HG03575 (cell line): ENCODE data around the gene SAMHD1.
"Not testable (repeated sequence)": the region's sequence is repeated elsewhere in the genome, so short reads cannot be mapped to it uniquely, and the experiment has no call there.

ENCODE experiments used
- ATAC-seq: cut with Tn5 transposase; IDR thresholded peaks from one replicate; pipeline ENCODE4 v1.9.1; 2021; ENCODE audit not compliant: unreplicated experiment, insufficient number of reproducible peaks, low FRiP score; ENCODE audit errors: extremely low read depth

The SAMHD1 gene

DNA sequence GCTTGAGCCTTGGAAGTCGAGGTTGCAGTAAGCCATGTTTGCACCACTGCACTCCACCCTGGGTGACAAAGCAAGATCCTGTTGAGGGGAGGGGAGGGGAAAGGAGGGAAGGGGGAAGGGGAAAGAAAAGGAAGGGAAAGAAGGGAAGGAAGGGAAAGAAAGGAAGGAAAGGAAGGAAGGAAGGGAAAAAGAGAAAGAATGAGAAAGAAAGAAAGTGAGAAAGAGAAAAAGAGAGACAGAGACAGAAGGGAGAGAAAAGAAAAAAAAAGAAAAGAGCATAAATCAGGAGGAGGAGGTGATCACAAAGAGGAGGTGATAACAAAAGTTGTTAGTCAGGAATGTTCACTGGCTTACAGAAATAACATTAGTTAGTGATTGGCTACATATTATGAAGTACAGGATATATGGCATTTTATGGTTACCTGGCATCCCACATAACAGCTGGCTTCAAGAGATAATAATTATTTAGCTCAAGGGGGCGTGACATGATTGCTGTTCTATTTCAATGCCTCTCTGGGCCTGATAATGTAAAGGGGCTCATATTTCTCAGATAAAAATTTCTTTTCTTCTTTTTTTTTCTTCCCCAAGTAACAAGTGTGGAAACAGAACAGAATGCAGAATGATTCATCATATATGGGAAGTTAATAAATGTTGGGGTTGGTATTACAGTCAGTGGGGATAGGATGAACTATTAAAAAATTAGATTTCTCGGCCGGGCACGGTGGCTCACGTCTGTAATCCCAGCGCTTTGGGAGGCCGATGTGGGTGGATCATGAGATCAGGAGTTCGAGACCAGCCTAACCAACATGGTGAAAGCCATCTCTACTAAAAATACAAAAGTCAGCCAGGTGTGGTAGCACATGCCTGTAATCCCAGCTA is 27.1 kb downstream of the SAMHD1 start:
- no peak for ATAC-seq

DNA sequence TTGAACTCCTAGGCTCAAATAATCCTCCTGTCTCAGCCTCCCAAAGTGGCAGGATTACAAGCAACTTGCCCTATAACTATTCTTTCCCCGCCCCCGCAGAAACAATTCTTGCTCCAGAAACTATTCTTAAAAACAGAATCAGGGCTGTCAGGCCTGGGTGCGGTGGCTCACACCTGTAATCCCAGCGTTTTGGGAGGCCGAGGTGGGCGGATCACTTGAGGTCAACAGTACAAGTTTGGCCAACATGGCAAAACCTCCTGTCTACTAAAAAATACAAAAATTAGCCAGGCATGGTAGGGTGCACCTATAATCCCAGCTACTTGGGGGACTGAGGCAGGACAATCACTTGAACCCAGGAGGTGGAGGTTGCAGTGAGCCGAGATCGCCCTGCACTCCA is 31.2 kb downstream of the SAMHD1 start:
- no peak for ATAC-seq

DNA sequence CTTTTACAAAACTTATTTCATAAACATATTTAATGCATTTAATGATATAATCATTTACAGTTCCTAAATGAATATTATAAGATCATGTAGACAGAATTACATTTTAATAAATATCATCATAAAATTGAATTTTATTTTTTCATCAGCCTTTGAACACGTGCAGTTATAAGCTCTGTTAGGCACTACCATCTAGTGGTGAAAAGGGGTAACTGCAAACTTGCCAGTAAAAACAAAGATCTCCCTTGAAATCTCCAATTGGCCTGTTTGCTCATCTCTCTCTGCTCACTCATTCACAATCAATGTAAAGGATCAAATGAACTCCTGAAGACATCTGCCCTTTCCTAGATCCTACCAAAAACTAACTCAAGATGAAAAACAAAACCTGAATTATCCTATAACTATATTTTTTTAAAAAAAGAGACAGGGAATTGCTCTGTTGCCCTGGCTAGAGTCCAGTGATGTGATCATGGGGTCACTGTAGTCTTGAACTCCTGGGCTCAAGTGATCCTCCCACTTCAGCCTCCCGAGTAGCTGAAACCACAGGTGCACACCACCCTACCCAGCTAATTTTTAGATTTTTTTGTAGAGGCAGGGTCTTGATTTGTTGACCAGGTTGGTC is 31.7 kb downstream of the SAMHD1 start:
- no peak for ATAC-seq

DNA sequence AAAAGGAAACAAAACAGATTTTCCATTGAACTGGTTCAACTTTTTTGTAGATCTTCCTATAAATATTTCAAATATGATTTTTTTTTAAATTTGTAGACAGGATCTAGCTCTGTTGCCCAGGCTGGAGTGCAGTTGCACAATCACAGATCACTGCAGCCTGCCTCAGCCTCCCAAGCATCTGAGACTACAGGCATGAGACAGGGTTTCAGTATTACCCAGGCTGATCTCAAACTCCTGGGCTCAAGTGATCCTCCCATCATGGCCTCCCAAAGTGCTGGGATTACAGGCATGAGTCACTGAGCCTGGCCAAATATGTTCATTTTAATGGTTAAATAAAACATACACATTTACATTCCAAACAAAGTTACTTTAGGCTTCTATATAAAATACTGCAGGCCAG is 33.6 kb downstream of the SAMHD1 start:
- no peak for ATAC-seq

DNA sequence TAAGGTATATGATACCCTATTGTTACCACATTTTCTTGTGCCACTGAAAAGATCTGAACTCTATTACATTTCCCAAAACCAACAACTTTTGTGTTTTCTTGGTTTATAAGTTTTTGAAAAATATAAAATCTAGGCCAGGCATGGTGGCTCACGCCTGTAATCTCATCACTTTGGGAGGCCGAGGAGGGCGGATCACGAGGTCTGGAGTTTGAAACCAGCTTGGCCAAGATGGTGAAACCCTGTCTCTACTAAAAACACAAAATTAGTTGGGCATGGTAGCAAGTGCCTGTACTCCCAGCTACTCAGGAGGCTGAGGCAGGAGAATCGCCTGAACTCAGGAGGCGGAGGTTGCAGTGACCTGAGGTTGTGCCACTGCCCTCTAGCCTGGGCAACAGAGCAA is 34.3 kb downstream of the SAMHD1 start:
- ATAC-seq = no peak

DNA sequence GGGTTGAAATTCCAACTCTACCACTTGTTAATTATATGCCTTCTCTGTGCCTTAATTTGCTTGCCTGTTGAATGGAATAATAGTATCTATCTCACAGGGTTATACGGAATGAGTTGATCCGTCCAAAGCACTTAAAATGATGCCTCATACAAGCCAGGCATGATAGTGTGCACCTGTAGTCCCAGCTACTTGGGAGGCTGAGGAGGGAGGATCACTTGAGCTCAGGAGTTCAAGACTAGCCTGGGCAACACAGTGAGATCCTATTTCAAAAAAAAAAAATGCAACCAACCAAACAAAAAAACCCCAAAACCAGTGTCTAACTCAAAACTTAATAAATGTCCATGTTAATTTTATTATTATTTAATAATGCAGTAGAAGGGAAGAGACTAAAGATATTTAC is 35.3 kb downstream of the SAMHD1 start:
- no peak for ATAC-seq

DNA sequence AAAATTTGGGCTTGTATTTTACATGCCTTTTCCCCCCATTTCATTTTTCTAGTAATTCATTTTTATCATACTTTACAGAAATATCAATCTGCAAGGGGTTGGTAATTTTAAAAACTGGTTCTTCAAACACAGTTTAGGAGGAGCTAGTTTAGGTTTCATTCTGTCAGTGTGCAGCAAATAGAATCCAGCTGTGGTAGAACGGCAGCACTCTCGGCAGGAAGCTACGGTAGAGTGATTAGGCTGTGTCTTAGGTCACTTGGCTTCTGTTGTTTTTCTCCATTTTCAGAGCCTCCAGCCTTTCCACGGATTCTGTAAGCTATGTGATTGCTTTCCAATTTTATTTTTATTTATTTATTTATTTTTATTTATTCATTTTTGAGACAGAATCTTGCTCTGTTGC is 42.9 kb downstream of the SAMHD1 start:
- no peak for ATAC-seq

DNA sequence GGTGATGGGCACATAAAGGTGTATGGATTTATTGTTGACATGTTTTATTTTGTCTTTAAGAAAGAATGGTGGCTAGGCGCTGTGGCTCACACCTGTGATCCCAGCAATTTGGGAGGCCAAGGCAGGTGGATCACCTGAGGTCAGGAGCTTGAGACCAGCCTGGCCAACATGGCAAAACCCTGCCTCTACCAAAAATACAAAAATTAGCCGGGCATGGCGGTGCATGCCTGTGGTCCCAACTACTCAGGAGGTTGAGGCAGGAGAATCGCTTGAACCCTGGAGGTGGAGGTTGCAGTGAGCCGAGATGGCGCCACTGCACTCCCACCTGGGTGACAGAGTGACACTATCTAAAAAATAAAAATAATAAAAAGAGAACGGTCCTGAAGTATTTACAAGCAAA is 45.4 kb downstream of the SAMHD1 start:
- ATAC-seq = not testable (repeated sequence)

DNA sequence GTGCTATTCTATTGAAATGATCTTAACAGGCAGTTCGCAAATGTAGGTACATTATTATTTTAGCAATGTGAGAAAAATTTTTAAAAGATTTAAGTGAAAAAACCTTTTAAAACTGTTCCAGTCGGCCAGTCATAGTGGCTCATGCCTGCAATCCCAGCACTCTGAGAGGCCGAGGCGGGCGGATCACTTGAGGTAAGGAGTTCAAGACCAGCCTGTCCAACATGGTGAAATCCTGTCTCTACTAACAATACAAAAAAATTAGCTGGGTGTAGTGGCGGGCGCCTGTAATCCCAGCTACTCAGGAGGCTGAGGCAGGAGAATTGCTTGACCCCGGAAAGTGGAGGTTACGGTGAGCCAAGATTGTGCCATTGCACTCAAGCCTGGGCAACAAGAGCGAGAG is 45.9 kb downstream of the SAMHD1 start:
- ATAC-seq = not testable (repeated sequence)

DNA sequence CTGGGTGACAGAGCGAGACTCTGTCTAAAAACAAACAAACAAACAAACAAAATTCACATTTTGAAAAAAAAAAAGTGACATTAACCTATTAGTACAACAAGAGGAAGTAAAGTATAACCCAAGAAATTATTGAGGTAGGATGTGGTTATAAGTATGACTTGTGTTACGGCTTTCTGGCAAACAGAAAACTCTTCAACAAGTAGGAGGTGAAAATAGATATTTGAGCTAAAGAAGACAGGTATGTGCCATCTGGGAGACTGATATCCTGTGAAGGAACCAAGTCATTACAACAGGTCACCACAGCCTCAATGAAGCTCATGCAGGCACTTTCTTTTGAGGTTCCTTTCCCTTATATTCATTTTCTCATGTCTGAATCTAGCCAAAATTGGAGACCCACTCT is 46.8 kb downstream of the SAMHD1 start:
- no peak for ATAC-seq

DNA sequence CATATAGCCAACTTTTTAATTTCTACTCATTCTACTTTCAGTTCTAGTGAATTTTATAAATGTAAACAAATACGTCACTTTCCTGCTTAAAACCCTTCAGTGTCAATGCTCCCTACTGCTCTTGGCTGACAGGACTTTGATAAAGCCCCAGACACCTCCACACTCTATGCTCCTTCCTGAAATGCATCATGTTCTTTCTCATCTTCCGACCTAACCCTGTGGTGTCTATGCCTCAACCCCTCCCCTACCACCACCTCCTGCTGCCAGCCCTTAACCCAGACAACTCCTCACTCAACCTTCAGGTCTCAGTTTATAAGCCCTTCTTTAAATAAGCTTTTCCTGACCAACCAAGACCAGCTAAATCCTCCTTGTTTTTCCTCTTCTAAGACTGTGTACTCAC is 56.5 kb downstream of the SAMHD1 start:
- ATAC-seq = no peak

DNA sequence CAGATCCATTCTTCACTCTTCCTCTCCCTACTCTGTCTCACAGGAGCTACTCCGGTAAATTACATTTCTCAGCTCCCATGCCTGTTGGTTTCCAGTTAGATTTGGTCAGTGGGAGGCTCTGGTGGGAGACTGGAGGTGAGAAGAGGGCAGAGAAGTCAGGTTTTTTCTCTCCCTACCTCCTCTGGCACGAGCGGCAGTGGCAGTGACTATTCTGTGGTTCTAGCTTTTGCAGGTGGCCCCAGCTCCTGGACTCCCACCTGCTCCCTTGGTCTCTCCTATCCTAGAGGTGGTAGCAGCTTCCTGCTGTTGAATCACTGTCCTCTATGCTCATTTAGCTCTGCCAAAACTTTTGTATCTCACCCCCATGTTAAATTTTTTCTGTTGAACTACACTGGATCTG is 57.7 kb downstream of the SAMHD1 start:
- no peak for ATAC-seq

DNA sequence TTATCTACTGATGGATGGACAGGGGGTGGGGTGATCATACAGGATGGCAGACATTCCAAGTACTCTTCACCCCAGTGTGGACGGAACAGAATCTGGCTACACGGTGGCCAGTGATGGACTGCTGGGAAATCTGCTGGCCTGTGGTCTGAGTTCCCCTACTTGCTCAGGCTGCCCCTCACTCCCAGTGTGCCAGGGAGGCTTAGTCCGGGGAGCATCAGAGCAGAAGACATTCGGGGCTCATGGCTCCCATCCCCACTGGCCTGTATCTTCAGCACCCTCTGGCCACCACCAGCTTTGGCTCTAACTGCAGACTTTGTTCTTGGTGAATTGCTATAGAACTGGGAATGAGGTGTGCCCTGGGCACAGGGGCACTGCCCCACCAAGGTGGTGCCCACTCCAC is 60.3 kb downstream of the SAMHD1 start:
- no peak for ATAC-seq

DNA sequence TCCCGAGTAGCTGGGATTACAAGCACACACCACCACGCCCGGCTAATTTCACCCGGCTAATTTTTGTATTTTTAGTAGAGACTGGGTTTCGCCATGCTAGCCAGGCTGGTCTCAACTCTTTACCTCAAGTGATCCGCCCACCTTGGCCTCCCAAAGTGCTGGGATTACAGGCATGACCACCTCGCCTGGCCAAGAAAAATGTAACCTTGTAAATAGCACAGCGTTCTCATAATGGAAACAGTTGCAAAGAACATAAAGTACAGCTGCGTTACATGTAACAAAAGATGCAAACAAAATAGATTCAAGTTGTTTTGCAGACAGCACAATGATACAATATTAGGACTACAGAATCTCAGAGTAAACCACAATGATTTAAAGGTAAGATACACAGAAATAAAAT is 60.9 kb downstream of the SAMHD1 start:
- no peak for ATAC-seq

DNA sequence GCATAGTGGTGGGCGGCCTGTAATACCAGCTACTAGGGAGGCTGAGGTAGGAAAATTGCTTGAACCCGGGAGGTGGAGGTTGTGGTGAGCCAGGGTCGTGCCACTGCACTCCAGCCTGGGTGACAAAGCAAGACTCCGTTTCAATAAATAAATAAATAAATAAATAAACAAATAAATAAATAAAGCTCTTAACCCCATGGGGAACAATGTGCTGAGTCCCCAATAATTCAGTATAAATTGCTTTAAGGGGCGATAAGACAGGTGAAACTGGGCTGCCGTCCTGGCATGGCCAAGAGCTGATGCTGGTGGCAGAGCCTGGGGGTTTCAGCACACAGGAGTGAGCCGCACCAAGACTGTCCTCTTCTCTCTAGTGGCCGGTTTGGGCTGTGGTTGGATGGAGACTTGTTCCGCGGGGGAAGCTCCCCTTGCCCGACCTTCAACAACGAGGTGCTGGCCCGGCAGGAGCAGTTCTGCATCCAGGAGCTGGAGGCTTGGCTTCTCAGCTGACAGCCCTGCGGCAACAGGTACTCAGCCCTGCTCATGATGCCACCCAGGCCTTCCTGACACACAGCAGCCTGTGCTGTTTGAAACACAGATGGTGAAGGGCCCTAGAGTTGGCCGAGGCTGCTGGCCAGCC is 62.5 kb downstream of the SAMHD1 start:
- ATAC-seq = no peak

DNA sequence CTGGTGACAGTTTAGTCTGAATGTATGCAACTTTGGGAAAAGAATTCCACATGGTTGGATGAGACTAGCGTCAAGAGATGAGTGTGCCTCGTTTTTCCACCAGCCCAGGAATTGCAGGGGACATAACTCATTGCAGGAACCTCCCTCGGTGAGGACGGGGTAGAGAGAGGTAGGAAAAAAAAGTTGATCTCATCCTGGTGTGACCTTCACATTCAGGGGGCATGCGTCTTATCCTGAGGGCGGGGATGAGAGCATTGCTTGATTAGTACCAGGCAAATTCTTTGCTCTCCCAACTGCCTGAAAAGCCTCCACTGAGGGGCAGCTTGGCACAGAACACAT is 63.8 kb downstream of the SAMHD1 start:
- no peak for ATAC-seq

DNA sequence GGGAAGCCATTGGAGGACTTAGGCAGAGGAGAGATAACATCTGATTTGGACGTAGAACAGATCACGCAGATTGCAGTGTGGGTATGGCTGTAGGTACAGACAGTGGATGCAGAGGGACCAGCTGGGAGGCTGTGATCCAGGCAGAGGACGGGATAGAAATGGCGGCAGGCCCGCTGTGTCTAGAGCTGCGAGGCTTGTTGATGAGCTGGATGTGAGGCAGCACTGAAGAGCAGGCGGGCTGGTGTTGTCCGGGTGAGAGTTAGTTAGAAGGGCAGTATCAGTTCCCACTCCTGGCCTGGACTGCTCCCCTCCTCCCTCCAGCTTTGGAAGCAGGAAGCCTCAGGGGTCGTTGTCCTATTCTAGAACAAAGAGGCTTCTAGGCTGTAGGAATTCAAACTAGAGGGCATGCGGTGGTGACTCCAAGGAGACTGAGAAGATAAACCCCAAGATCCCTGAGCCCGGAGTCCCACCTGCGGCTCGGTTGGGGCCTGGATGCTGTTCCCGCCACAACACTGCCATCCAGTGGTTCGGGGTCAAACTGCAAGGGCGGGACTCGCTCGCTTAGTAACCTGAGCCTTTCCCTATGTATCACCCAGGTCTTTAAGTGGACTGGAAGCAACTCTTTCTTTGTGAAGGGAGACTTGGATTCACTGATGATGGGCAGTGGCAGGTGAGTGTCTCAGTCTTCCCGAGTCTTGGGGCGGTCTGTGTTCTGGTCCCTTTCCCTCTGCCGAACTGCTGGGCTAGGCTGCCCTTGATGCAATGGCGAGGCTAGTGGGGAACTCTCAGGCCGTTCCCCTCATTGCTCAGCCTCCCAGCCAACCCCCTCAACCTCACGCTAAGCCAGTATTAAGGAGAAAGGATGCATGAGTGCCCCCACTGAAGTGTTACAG is 64.4 kb downstream of the SAMHD1 start:
- ATAC-seq = no peak

DNA sequence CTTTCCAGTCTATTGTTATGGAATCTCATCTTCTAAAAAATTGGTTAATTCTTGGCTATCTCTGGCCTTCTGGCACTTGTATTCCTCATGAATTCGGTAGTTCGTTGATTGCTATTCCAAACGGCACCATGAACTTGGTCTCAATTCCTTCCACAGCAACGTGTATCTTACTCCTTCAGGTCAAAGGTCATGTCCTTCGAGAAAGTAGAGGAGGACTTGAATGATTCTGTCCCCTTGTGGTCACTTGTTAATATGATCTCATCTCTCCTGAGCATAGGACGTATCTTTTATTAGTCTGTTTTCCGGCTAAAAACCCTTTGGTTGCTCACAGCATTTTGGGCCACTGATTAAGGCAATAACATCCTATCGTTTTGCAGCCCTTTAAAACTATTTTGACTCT is 66.2 kb downstream of the SAMHD1 start:
- ATAC-seq = no peak

DNA sequence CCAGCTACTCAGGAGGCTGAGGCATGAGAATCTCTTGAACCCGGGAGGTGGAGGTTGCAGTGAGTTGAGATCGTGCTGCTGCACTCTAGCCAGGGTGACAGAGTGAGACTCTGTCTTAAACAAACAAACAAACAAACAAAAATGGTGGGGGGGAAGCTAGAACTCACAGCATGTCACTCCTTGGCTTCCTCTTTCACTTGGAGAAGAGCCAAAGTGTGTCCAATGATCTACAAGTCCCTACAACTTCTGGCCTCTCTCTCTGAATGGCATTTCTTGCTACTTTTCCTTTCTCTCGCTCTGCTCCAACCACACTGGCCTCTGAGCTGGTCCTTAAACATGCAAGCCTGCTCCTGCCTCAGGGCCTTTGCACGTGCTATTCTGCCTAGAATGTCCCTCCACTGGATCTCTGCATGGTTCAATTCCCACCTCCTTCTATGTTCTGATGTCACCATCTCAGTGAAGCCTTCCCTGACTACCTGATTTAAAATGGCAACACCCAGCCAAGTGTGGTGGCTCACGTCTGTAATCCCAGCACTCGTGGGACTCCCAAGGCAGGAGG is 67.5 kb downstream of the SAMHD1 start:
- no peak for ATAC-seq
